GM12878 (cell line): Measurements from ENCODE around the gene ABCC5. TPM values are rescaled to one million over a fixed set of nuclear protein-coding genes. Genes with fewer than 3 reads are reported as not detected.

Source experiments
- ATAC-seq: fragments of 200-7000 bp; cut with Tn5 transposase; 3 replicates; pipeline ENCODE4 v1.9.1; 2020; ENCODE audit warnings: mild to moderate bottlenecking, moderate library complexity
- BruUV-seq: library from RNA; stranded (reverse); fragments of 400-500 nt; replicated peaks from 2 replicates; lab custom pipeline; 2021; lab: Mats Ljungman, UMichigan
- CTCF ChIA-PET: fragments of 300-600 bp; sonication (Branson Sonifier 250); formaldehyde crosslinking; extraction: SDS; loops from one replicate; lab custom pipeline; 2021; ENCODE audit warnings: inconsistent platforms; lab: Yijun Ruan, JAX
- POLR2A ChIA-PET: fragments of 350-600 bp; formaldehyde crosslinking; extraction: SDS; loops from one replicate; lab custom pipeline; 2021; ENCODE audit warnings: inconsistent platforms; lab: Charles Lee
- RAD21 ChIA-PET: fragments of 300-600 bp; sonication (Branson Sonifier 250); formaldehyde crosslinking; loops from one replicate; lab custom pipeline; 2023; ENCODE audit warnings: antibody characterized with exemption; ENCODE audit not compliant: unreplicated experiment; lab: Charles Lee
- SMC1A ChIA-PET: fragments of 300-600 bp; sonication (Branson Sonifier 250); formaldehyde crosslinking; loops from one replicate; lab custom pipeline; 2023; ENCODE audit not compliant: unreplicated experiment, uncharacterized antibody; lab: Charles Lee
- DNase-seq: peaks from one replicate; pipeline ENCODE4 v3.0.0-alpha.2; 2011; ENCODE audit warnings: low read depth, low spot score
- FAIRE-seq: peaks from 3 replicates; lab custom pipeline; 2011; peaks lifted over from hg19 to GRCh38; lab: Jason Lieb, UNC
- H2AFZ ChIP-seq: 2 replicates; pipeline ENCODE4 v1.6.0; 2011; ENCODE audit warnings: low read depth, low read length, control low read depth; ENCODE audit not compliant: control insufficient read depth
- H3K27ac ChIP-seq: 2 replicates; pipeline ENCODE4 v1.5.1; 2011; ENCODE audit warnings: control low read depth; ENCODE audit not compliant: control insufficient read depth, insufficient read depth
- H3K27me3 ChIP-seq, 2 experiments: replicated peaks in 1 of 2; 2 replicates each; pipeline versions ENCODE4 v1.6.0 to v1.6.1; 2011; ENCODE audit warnings: low read length in 1 of 2; ENCODE audit not compliant: control insufficient read depth in 2 of 2, insufficient read depth in 2 of 2
- H3K36me3 ChIP-seq, 2 experiments: 2 replicates each; pipeline ENCODE4 v1.5.1; 2011; ENCODE audit warnings: low read length in 1 of 2; ENCODE audit not compliant: control insufficient read depth in 2 of 2, insufficient read depth in 2 of 2
- H3K4me1 ChIP-seq: 2 replicates; pipeline ENCODE4 v1.6.1; 2011; ENCODE audit warnings: mild to moderate bottlenecking, low read length, moderate library complexity, mixed read lengths; ENCODE audit not compliant: control insufficient read depth, insufficient read depth
- H3K4me2 ChIP-seq: 2 replicates; pipeline ENCODE4 v1.6.0; 2011; ENCODE audit warnings: control low read depth; ENCODE audit not compliant: control insufficient read depth, insufficient read depth
- H3K4me3 ChIP-seq: fragments of 200-600 bp; sonication (generic); 2 replicates; pipeline ENCODE4 v1.5.1; 2016
- H3K79me2 ChIP-seq: 2 replicates; pipeline ENCODE4 v1.6.0; 2011; ENCODE audit warnings: low read length; ENCODE audit not compliant: control insufficient read depth, insufficient read depth
- H3K9ac ChIP-seq: 2 replicates; pipeline ENCODE4 v1.8.0; 2011; ENCODE audit warnings: low read length, control low read depth, mixed read lengths; ENCODE audit not compliant: control insufficient read depth, insufficient read depth
- H3K9me3 ChIP-seq: replicated peaks from 3 replicates; pipeline ENCODE4 v1.5.1; 2011; ENCODE audit warnings: mild to moderate bottlenecking, low read length; ENCODE audit not compliant: control insufficient read depth, insufficient read depth
- H4K20me1 ChIP-seq: 2 replicates; pipeline ENCODE4 v1.6.0; 2011; ENCODE audit not compliant: control insufficient read depth, insufficient read depth
- ASH2L ChIP-seq: fragments of 300-600, 200-600 bp; sonication (generic); IDR thresholded peaks from 2 replicates; pipeline ENCODE4 v1.6.1; 2017; ENCODE audit warnings: low read depth, mild to moderate bottlenecking, borderline replicate concordance
- ATF7 ChIP-seq: fragments of 450-650 bp; IDR thresholded peaks from 2 replicates; pipeline ENCODE4 v1.6.1; 2016; ENCODE audit warnings: low read depth, mild to moderate bottlenecking
- CREM ChIP-seq: IDR thresholded peaks from 2 replicates; pipeline ENCODE4 v1.6.1; 2014; ENCODE audit warnings: antibody characterized with exemption, low read depth
- EP300 ChIP-seq, 2 experiments: fragments of 150-350 bp in 1 of 2; IDR thresholded peaks; 2 replicates each; pipeline ENCODE4 v1.6.1; 2011 to 2012; ENCODE audit warnings: low read depth in 2 of 2, low read length in 2 of 2, borderline replicate concordance in 1 of 2, improper control_type of control experiment in 1 of 2, inconsistent platforms in 1 of 2; ENCODE audit not compliant: control insufficient read depth in 1 of 2
- ETV6 ChIP-seq, 2 experiments: fragments of 450-650 bp in 1 of 2; IDR thresholded peaks in 1 of 2; conservative IDR thresholded peaks in 1 of 2; 2 replicates each; pipeline ENCODE4 v1.6.1; 2014; ENCODE audit warnings: antibody characterized with exemption in 1 of 2, borderline replicate concordance in 1 of 2, low read depth in 1 of 2, mild to moderate bottlenecking in 1 of 2, moderate library complexity in 1 of 2
- FOXK2 ChIP-seq: fragments of 450-650 bp; IDR thresholded peaks from 2 replicates; pipeline ENCODE4 v1.6.1; 2017; ENCODE audit warnings: mild to moderate bottlenecking, moderate library complexity
- JUNB ChIP-seq: IDR thresholded peaks from 2 replicates; pipeline ENCODE4 v1.6.1; 2016; ENCODE audit warnings: antibody characterized with exemption, mild to moderate bottlenecking
- NBN ChIP-seq: fragments of 450-650 bp; IDR thresholded peaks from 2 replicates; pipeline ENCODE4 v1.6.1; 2016
- POLR2AphosphoS2 ChIP-seq: IDR thresholded peaks from 2 replicates; pipeline ENCODE4 v1.6.1; 2011; ENCODE audit warnings: low read depth, mild to moderate bottlenecking, low read length, improper control_type of control experiment, moderate library complexity
- SIN3A ChIP-seq: IDR thresholded peaks from 2 replicates; pipeline ENCODE4 v1.6.1; 2012; ENCODE audit warnings: low read depth, low read length, improper control_type of control experiment
- TBL1XR1 ChIP-seq: IDR thresholded peaks from 2 replicates; pipeline ENCODE4 v1.6.1; 2012; ENCODE audit warnings: low read depth, low read length, improper control_type of control experiment
- TCF7 ChIP-seq: IDR thresholded peaks from 2 replicates; pipeline ENCODE4 v1.6.1; 2014; ENCODE audit warnings: antibody characterized with exemption, borderline replicate concordance
- YY1 ChIP-seq: IDR thresholded peaks from 2 replicates; pipeline ENCODE4 v1.6.1; 2011; ENCODE audit warnings: low read depth, mild to moderate bottlenecking, low read length
- ZBED1 ChIP-seq: IDR thresholded peaks from 2 replicates; pipeline ENCODE4 v1.6.1; 2016; ENCODE audit warnings: borderline replicate concordance
- WGBS: methylation state at CpG from one replicate; pipeline ENCODE4 v1.1.6; 2016; ENCODE audit warnings: low lambda C conversion rate; ENCODE audit not compliant: insufficient replicate concordance, insufficient coverage; ENCODE audit errors: missing lambda C conversion rate; 5-methylcytosine and 5-hydroxymethylcytosine counted together
- in situ Hi-C: fragments of 300-500 bp; cut with MboI; formaldehyde crosslinking; loops from 9 replicates; pipeline ENCODE4 v1.14.3; 2018; ENCODE audit warnings: mixed read lengths
- intact Hi-C: fragments of 100-400 bp; cut with micrococcal nuclease; formaldehyde crosslinking; loops from one replicate; pipeline ENCODE4 v1.14.2; 2022; ENCODE audit not compliant: unreplicated experiment
- polyA plus RNA-seq, 11 experiments: library from polyadenylated mRNA; depleted of rRNA in 4 of 11; unstranded in 6 of 11; stranded (reverse) in 5 of 11; fragments of >200 nt; fragmentation: Nextera tagmentation in 4 of 11; fragmentation: Illumina TruSeq in 1 of 11; extraction: Ambion mirVana in 4 of 11; extraction: Trizol in 1 of 11; gene quantifications; 1 replicate in 1 of 11; 2 replicates in 10 of 11; pipeline versions ENCODE4 v1.2.1 to v1.2.3, GENCODE V29; 2011 to 2016; ENCODE audit warnings: inconsistent platforms in 2 of 11, missing spikeins in 2 of 11, low read depth in 1 of 11
- total RNA-seq, 4 experiments: library from RNA; depleted of rRNA in 3 of 4; stranded (reverse); fragments of >200 nt in 3 of 4; fragmentation: Illumina TruSeq in 1 of 4; extraction: Trizol in 1 of 4; gene quantifications; 2 replicates each; pipeline versions ENCODE4 v1.2.1 to v1.2.3, GENCODE V29; 2013 to 2021
- TF ChIP-seq, protein P1 (sequence below): IDR thresholded peaks from 2 replicates; pipeline ENCODE4 v1.6.1; 2012; ENCODE audit warnings: low read depth, low read length, improper control_type of control experiment
- TF ChIP-seq, protein P2 (sequence below): fragments of 450-650 bp; IDR thresholded peaks from 2 replicates; pipeline ENCODE4 v1.6.1; 2014; ENCODE audit warnings: mild to moderate bottlenecking
- TF ChIP-seq, protein P3 (sequence below): fragments of 150-350 bp; IDR thresholded peaks from 2 replicates; pipeline ENCODE4 v1.6.1; 2016; ENCODE audit warnings: low read depth, low read length

The ABCC5 gene
- total and polyA plus RNA-seq, 10 of the 15 experiments (the other 5 are each of a cell fraction or from before 2014, with no cell fraction given), result 6.0 to 17.8 (median 9.7) TPM

DNA sequence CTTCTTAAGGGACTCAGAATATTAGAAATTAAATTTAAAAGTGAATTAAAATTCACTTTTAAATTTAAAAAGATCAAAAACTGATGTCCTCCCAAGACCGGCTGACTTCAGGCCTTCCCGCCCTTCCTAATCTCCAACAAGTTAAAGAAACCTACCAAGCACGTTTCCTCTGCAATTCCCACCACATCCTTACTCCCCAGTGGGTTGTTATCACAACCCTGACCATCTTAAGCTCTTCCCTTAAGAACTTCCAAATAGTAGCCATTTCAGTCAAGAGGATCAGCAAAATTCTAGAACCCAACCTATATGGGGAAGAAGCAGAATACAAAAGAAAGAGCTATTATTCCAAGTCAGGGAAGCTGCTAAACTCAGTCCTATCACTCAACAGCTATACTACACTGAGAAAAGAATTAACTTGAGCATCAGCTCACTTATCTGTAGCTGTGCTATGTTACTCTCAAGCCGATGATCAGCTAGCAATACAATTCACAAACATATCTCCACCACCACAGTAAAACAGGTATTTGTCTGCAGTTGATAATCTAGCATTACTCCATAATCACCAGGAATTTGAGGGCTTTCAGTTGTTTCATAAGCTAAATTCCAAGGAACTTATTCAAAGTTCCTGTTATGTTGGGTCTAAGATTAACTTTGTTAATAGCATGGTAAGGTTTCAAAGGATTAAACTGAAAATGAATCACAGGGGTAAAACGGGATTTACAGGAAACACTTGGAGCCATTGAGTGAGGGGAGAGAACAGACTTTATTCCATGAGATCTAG lies 14.3 kb downstream of the ABCC5 start:
- Histone ChIP-seq H3K27me3 (no peaks in the 10 kb centered on the region), H3K9ac (no peak overlapping the region), H3K4me2 (no peak overlapping the region), H3K4me3 (no peak overlapping the region), H3K9me3 (no peaks in the 10 kb centered on the region), H3K27ac (no peak overlapping the region), H3K4me1 (peaks cover 12% of the 10 kb centered on the region), H2AFZ (no peak overlapping the region), H3K79me2 (no peaks in the 10 kb centered on the region), H3K36me3 (no peaks in the 10 kb centered on the region), H4K20me1 (no peaks in the 10 kb centered on the region)
- TF ChIP-seq YY1, result no peak
- no peak for TF ChIP-seq POLR2AphosphoS2
- TF ChIP-seq ASH2L, result no peak
- TF ChIP-seq, protein P1, sequence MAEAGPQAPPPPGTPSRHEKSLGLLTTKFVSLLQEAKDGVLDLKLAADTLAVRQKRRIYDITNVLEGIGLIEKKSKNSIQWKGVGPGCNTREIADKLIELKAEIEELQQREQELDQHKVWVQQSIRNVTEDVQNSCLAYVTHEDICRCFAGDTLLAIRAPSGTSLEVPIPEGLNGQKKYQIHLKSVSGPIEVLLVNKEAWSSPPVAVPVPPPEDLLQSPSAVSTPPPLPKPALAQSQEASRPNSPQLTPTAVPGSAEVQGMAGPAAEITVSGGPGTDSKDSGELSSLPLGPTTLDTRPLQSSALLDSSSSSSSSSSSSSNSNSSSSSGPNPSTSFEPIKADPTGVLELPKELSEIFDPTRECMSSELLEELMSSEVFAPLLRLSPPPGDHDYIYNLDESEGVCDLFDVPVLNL, result no peak
- TF ChIP-seq TCF7, result no peak
- TF ChIP-seq ATF7, result no peak
- TF ChIP-seq ZBED1, result no peak
- TF ChIP-seq EP300 (IDR thresholded peaks at IDR 0.05; ENCODE audit: borderline replicate concordance in 1 of 2, control insufficient read depth in 1 of 2, low read depth in 2 of 2, low read length in 2 of 2), result no peak
- TF ChIP-seq SIN3A, result no peak
- TF ChIP-seq NBN, result no peak
- TF ChIP-seq, protein P2, sequence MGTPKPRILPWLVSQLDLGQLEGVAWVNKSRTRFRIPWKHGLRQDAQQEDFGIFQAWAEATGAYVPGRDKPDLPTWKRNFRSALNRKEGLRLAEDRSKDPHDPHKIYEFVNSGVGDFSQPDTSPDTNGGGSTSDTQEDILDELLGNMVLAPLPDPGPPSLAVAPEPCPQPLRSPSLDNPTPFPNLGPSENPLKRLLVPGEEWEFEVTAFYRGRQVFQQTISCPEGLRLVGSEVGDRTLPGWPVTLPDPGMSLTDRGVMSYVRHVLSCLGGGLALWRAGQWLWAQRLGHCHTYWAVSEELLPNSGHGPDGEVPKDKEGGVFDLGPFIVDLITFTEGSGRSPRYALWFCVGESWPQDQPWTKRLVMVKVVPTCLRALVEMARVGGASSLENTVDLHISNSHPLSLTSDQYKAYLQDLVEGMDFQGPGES, result no peak
- no peak for TF ChIP-seq TBL1XR1
- TF ChIP-seq FOXK2, result no peak
- TF ChIP-seq JUNB, result no peak
- no peak for TF ChIP-seq CREM
- TF ChIP-seq, protein P3, sequence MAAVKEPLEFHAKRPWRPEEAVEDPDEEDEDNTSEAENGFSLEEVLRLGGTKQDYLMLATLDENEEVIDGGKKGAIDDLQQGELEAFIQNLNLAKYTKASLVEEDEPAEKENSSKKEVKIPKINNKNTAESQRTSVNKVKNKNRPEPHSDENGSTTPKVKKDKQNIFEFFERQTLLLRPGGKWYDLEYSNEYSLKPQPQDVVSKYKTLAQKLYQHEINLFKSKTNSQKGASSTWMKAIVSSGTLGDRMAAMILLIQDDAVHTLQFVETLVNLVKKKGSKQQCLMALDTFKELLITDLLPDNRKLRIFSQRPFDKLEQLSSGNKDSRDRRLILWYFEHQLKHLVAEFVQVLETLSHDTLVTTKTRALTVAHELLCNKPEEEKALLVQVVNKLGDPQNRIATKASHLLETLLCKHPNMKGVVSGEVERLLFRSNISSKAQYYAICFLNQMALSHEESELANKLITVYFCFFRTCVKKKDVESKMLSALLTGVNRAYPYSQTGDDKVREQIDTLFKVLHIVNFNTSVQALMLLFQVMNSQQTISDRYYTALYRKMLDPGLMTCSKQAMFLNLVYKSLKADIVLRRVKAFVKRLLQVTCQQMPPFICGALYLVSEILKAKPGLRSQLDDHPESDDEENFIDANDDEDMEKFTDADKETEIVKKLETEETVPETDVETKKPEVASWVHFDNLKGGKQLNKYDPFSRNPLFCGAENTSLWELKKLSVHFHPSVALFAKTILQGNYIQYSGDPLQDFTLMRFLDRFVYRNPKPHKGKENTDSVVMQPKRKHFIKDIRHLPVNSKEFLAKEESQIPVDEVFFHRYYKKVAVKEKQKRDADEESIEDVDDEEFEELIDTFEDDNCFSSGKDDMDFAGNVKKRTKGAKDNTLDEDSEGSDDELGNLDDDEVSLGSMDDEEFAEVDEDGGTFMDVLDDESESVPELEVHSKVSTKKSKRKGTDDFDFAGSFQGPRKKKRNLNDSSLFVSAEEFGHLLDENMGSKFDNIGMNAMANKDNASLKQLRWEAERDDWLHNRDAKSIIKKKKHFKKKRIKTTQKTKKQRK, result no peak
- TF ChIP-seq ETV6 (conservative IDR thresholded peaks at IDR 0.05 in 1 of 2, IDR thresholded peaks at IDR 0.05 in 1 of 2; ENCODE audit: borderline replicate concordance in 1 of 2, low read depth in 1 of 2), result no peak
- BruUV-seq, result no TSS peak
- no peak for ATAC-seq
- ChIA-PET RAD21 (no interaction called here), SMC1A (interaction anchor here (1.1 kb wide), 1 partner anchor 11 kb away, joined by 3 read pairs; no protein-coding TSS in a partner anchor), CTCF (interaction anchor here (0.7 to 1.6 kb wide), 2 partner anchors 12 to 13 kb away, joined by 4 to 5 read pairs; no protein-coding TSS in a partner anchor), POLR2A (interaction anchor here (0.8 kb wide), 1 partner anchor 12 kb away, joined by 3 read pairs; no protein-coding TSS in a partner anchor)
- 90% methylated on average over 5 of the region's 5 CpGs for WGBS
- in situ Hi-C loops, result no loop called here
- FAIRE-seq, result no peak
- intact Hi-C loops, result no loop called here
- no peak for DNase-seq
